Prostate gland (tissue), 2 donors: ENCODE data around the gene ADO. TPM values are rescaled to one million over a fixed set of nuclear protein-coding genes. Genes with fewer than 3 reads are reported as not detected.
"Not testable (repeated sequence)": the region's sequence is repeated elsewhere in the genome, so short reads cannot be mapped to it uniquely, and the experiment has no call there.

Source experiments
- DNase-seq: peaks from one replicate; pipeline ENCODE4 v3.0.0-alpha.2; 2019; ENCODE audit warnings: low spot score
- H3K27ac ChIP-seq, 2 donors: fragments of 200-600 bp; sonication (generic); 2 replicates each; pipeline ENCODE4 v1.5.1; 2017 to 2019
- H3K27me3 ChIP-seq: fragments of 200-600 bp; sonication (generic); replicated peaks from 2 replicates; pipeline ENCODE4 v1.5.1; 2019; ENCODE audit not compliant: insufficient read depth
- H3K36me3 ChIP-seq, 2 donors: fragments of 200-600 bp; sonication (generic); 1 replicate in 1 of 2; 2 replicates in 1 of 2; pipeline versions ENCODE4 v1.5.1 to v1.8.1; 2017 to 2019
- H3K4me1 ChIP-seq: fragments of 200-600 bp; sonication (generic); replicated peaks from 2 replicates; pipeline ENCODE4 v1.5.1; 2019
- H3K4me3 ChIP-seq, 2 donors: fragments of 200-600 bp; sonication (generic); 2 replicates each; pipeline ENCODE4 v1.5.1; 2017 to 2019
- H3K9me3 ChIP-seq: fragments of 200-600 bp; sonication (generic); 2 replicates; pipeline ENCODE4 v1.5.1; 2017
- POLR2A ChIP-seq: fragments of 450-650 bp; IDR thresholded peaks from one replicate; pipeline ENCODE4 v1.6.1; 2016; ENCODE audit warnings: antibody characterized with exemption, mild to moderate bottlenecking
- POLR2AphosphoS5 ChIP-seq: sonication (generic); formaldehyde crosslinking; IDR thresholded peaks from one replicate; pipeline ENCODE4 v1.6.1; 2017; ENCODE audit warnings: antibody characterized with exemption
- WGBS: methylation state at CpG from one replicate; pipeline ENCODE4 v1.1.5; 2018; 5-methylcytosine and 5-hydroxymethylcytosine counted together
- intact Hi-C: fragments of 100-400 bp; cut with DNase I; formaldehyde crosslinking; loops from one replicate; pipeline ENCODE4 v1.14.2; 2022
- total RNA-seq, 2 donors: library from RNA; depleted of rRNA; stranded (reverse); fragments of >200 nt; gene quantifications; one replicate each; pipeline ENCODE4 v1.1.0, GENCODE V29; 2016
- TF ChIP-seq, protein P1 (sequence below), 4 experiments: fragments of 200-600 bp in 2 of 4; fragments of 450-650 bp in 2 of 4; sonication (generic) in 2 of 4; IDR thresholded peaks; 1 replicate in 3 of 4; 2 replicates in 1 of 4; pipeline ENCODE4 v1.5.1; 2016 to 2019; ENCODE audit warnings: antibody characterized with exemption in 4 of 4, mild to moderate bottlenecking in 2 of 4, moderate library complexity in 2 of 4

The ADO gene
- total RNA-seq, 2 donors from 2014 or later = 25.0 to 37.4 TPM

DNA sequence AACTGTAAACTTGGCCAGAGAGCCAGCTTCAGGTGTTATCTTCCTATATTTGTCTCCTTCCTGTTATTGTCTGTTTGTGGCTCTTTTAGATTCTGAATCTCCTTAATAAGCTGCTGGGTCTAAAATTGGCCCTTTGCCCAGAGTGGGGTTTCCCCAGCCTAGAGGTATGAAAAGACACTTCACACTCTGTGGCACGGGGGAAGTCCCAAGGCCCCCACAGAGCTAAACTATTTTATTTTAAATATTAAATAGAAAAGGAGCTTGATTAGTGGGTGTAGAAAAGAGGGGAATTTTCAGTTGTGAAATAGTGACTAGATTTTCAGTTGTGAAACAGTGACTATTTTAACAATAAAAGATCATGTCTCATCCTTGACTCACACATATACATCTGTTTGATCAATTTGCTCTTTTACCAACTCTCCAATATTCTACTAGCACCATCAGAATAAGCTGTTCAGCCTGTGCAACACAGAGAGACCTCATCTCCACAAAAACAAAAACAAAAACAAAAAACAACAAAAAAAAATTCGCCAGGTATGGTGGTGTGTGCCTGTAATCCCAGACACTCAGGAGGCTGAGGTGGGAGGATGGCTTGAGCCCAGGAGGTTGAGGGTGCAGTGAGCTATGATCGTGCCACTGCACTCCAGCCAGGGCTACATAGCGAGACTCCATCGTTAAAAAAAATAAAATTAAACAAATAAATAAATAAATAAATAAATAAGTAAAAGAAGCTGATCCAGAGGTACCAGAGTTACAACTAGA lies 24.9 kb upstream of the ADO start:
- H3K36me3 ChIP-seq = no peaks in the 10 kb centered on the region
- no peak for DNase-seq
- no peaks in the 10 kb centered on the region for H3K27me3 ChIP-seq
- intact Hi-C loops = no loop called here
- H3K4me3 ChIP-seq = no peak overlapping the region
- H3K4me1 ChIP-seq = no peaks in the 10 kb centered on the region
- TF ChIP-seq, protein P1, sequence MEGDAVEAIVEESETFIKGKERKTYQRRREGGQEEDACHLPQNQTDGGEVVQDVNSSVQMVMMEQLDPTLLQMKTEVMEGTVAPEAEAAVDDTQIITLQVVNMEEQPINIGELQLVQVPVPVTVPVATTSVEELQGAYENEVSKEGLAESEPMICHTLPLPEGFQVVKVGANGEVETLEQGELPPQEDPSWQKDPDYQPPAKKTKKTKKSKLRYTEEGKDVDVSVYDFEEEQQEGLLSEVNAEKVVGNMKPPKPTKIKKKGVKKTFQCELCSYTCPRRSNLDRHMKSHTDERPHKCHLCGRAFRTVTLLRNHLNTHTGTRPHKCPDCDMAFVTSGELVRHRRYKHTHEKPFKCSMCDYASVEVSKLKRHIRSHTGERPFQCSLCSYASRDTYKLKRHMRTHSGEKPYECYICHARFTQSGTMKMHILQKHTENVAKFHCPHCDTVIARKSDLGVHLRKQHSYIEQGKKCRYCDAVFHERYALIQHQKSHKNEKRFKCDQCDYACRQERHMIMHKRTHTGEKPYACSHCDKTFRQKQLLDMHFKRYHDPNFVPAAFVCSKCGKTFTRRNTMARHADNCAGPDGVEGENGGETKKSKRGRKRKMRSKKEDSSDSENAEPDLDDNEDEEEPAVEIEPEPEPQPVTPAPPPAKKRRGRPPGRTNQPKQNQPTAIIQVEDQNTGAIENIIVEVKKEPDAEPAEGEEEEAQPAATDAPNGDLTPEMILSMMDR (IDR thresholded peaks at IDR 0.05) = no peak
- TF ChIP-seq POLR2A (no peak), POLR2AphosphoS5 (no peak)
- H3K27ac ChIP-seq = no peak overlapping the region
- 78% methylated on average over 5 of the region's 5 CpGs for WGBS
- H3K9me3 ChIP-seq = no peaks in the 10 kb centered on the region

DNA sequence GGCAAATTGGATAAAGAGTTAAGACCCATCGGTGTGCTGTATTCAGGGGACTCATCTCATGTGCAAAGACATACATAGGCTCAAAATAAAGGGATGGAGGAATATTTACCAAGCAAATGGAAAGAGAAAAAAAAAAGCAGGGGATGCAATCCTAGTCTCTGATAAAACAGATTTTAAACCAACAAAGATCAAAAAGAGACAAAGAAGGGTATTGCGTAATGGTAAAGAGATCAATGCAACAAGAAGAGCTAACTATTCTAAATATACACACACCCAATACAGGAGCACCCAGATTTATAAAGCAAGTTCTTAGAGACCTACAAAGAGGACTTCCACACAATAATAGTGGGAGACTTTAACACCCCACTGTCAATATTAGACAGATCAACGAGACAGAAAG lies 20.0 kb upstream of the ADO start:
- H3K4me3 ChIP-seq, intact Hi-C loops, H3K27ac ChIP-seq, H3K4me1 ChIP-seq, H3K27me3 ChIP-seq, H3K36me3 ChIP-seq, H3K9me3 ChIP-seq, DNase-seq: not testable (repeated sequence)
- WGBS = 96% methylated on average over 3 of the region's 3 CpGs

DNA sequence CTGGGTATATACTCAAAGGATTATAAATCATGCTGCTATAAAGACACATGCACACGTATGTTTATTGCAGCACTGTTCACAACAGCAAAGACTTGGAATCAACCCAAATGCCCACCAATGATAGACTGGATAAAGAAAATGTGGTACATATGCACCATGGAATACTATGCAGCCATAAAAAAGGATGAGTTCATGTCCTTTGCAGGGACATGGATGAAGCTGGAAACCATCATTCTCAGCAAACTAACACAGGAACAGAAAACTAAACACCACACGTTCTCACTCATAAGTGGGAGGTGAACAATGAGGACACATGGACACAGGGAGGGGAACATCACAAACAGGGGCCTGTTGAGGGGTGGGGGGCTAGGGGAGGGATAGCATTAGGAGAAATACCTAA lies 16.2 kb upstream of the ADO start:
- 91% methylated on average over 2 of the region's 2 CpGs for WGBS
- H3K4me1 ChIP-seq, H3K4me3 ChIP-seq, intact Hi-C loops, H3K36me3 ChIP-seq, H3K27ac ChIP-seq, DNase-seq, H3K27me3 ChIP-seq, H3K9me3 ChIP-seq: not testable (repeated sequence)

DNA sequence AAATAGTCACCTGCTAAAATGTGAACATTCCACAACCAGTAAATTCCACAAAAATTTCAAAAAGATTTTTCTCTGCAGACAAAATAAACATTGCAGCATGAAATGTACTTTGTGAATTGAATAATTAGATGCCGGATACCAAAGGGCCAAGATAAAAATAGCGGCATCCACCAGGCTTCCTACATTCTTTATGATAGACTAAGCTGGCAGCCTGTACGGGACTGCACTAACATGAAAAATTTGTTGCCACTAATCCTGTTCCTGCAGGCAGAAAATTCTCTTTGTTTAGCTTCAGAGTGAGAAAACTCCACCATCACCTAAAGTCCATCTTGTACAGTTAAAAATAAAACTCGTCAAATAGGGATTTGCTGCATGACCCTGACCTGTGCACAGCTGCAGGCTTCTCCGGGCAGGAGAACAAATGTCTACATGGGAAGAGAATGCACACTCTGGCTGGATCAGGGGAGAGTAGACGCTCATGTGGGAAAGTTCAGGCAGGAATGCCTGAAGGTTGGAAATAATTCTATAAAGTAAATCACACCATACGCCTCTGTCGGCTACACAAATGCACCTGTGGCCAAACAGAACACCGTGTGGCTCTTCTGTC lies 15.6 kb upstream of the ADO start:
- intact Hi-C loops = no loop called here
- no peaks in the 10 kb centered on the region for H3K36me3 ChIP-seq
- no peaks in the 10 kb centered on the region for H3K9me3 ChIP-seq
- H3K27ac ChIP-seq = no peak overlapping the region
- TF ChIP-seq POLR2A = no peak
- TF ChIP-seq POLR2AphosphoS5 = no peak
- TF ChIP-seq, protein P1 (IDR thresholded peaks at IDR 0.05) = no peak
- no peak for DNase-seq
- no peaks in the 10 kb centered on the region for H3K27me3 ChIP-seq
- no peak overlapping the region for H3K4me3 ChIP-seq
- WGBS = 37% methylated on average over 9 of the region's 9 CpGs
- H3K4me1 ChIP-seq = no peaks in the 10 kb centered on the region

DNA sequence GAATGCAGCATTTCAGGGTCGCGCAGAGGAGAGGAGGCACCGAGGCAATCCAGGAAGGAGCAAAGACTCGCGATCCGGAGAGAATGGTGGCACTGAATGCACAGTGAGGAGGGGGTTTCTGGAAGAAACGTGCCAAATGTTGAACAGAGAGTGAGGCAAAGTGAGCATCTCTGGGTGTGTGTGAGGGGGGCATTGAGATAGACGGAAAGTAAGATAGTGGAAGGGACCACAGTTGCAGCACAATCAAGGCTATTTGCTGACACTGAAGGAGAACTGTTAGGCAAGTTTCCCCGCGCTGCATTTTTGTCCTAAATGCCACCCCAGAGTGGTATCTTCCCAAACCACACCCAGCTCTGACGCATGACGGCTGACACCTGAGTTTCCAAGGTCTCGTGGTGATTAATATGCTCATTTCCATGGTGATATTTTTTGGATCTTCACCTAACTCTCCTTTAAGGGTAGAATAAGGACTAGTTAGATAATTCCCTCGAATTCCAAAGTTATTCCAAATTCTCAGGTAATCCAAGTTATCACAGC lies 14.4 kb upstream of the ADO start:
- intact Hi-C loops = no loop called here
- 89% methylated on average over 14 of the region's 14 CpGs for WGBS
- no peak overlapping the region for H3K27ac ChIP-seq
- DNase-seq = no peak
- no peak overlapping the region for H3K4me3 ChIP-seq
- TF ChIP-seq POLR2A (no peak), POLR2AphosphoS5 (no peak)
- TF ChIP-seq, protein P1 (IDR thresholded peaks at IDR 0.05) = no peak
- H3K36me3 ChIP-seq = no peaks in the 10 kb centered on the region
- no peaks in the 10 kb centered on the region for H3K27me3 ChIP-seq
- no peaks in the 10 kb centered on the region for H3K9me3 ChIP-seq
- no peaks in the 10 kb centered on the region for H3K4me1 ChIP-seq

DNA sequence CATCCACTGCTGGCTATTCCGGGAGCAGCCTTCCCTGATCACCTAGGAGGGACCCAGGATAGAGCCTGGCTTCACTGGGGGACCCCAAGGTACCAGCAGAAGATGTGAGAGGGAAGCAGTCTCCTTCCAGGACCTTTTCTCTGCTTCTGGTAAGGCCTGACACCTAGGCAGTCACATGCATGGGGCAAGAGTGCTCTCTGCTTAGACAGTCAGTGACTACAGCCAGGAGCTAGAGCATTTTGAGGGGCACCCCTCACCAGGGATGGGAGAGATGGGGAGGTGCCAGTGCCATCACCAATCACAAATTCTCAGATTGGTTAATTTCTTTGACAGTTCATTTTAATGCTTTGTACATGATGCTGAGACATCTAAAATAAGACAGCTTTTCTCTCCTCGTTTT lies 13.9 kb upstream of the ADO start:
- intact Hi-C loops = no loop called here
- Histone ChIP-seq H3K36me3 (no peaks in the 10 kb centered on the region), H3K27me3 (no peaks in the 10 kb centered on the region), H3K4me1 (no peaks in the 10 kb centered on the region), H3K27ac (no peak overlapping the region), H3K4me3 (no peak overlapping the region), H3K9me3 (no peaks in the 10 kb centered on the region)
- no peak for DNase-seq
- 84% methylated on average over 2 of the region's 2 CpGs for WGBS
- TF ChIP-seq, protein P1 (IDR thresholded peaks at IDR 0.05) = no peak
- TF ChIP-seq POLR2AphosphoS5 (no peak), POLR2A (no peak)
